ENCODE measurements around the gene NCOA3. TPM values are rescaled to one million over a fixed set of nuclear protein-coding genes. Genes with fewer than 3 reads are reported as not detected.

The NCOA3 gene
- total RNA-seq, 1 experiment from 2014 or later = 96.7 TPM

GRCh38 chr20:47642624-47643023 lies 140.9 kb downstream of the NCOA3 start:
- Mint-ChIP-seq H3K4me3 (ENCODE audit: unreplicated experiment) (no peak overlapping the region), H3K27ac (ENCODE audit: unreplicated experiment) (peak overlapping the region; percentile 5), H3K4me1 (ENCODE audit: low read depth, unreplicated experiment) (peaks cover 9% of the 10 kb centered on the region), H3K27me3 (ENCODE audit: insufficient read depth, unreplicated experiment) (no peaks in the 10 kb centered on the region), H3K9me3 (ENCODE audit: unreplicated experiment) (no peaks in the 10 kb centered on the region), H3K36me3 (ENCODE audit: insufficient read depth, unreplicated experiment) (peaks cover 92% of the 10 kb centered on the region)
- H3K4me1 ChIP-seq = no peaks in the 10 kb centered on the region
- H3K4me3 ChIP-seq (ENCODE audit: low read depth, low read length) = no peak overlapping the region
- H3K27me3 ChIP-seq (replicated peaks; ENCODE audit: control insufficient read depth, insufficient read depth, low read length) = no peaks in the 10 kb centered on the region
- H3K36me3 ChIP-seq (ENCODE audit: control insufficient read depth, insufficient read depth, low read length) = peaks cover 8% of the 10 kb centered on the region; the same call in 1 of the 2 replicates
- intact Hi-C loops (cut with micrococcal nuclease; ENCODE audit: unreplicated experiment) = no loop called here
- DNase-seq = no peak
- H3K9me3 ChIP-seq = no peaks in the 10 kb centered on the region
- BruUV-seq (replicated peaks) = no TSS peak
- CTCF ChIA-PET = interaction anchor here (0.6 to 0.7 kb wide), 3 partner anchors 30 to 978 kb away, joined by 3 to 4 read pairs (median 4); no protein-coding TSS in a partner anchor
- POLR2A ChIA-PET = no interaction called here
- TF ChIP-seq, protein P1, sequence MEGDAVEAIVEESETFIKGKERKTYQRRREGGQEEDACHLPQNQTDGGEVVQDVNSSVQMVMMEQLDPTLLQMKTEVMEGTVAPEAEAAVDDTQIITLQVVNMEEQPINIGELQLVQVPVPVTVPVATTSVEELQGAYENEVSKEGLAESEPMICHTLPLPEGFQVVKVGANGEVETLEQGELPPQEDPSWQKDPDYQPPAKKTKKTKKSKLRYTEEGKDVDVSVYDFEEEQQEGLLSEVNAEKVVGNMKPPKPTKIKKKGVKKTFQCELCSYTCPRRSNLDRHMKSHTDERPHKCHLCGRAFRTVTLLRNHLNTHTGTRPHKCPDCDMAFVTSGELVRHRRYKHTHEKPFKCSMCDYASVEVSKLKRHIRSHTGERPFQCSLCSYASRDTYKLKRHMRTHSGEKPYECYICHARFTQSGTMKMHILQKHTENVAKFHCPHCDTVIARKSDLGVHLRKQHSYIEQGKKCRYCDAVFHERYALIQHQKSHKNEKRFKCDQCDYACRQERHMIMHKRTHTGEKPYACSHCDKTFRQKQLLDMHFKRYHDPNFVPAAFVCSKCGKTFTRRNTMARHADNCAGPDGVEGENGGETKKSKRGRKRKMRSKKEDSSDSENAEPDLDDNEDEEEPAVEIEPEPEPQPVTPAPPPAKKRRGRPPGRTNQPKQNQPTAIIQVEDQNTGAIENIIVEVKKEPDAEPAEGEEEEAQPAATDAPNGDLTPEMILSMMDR (IDR thresholded peaks at IDR 0.05; ENCODE audit: insufficient read depth in 1 of 2, low read depth in 1 of 2, low read length in 1 of 2, severe bottlenecking in 1 of 2, unreplicated experiment in 1 of 2) = no peak

GRCh38 chr20:47645632-47646031 lies 143.9 kb downstream of the NCOA3 start:
- H3K9me3 Mint-ChIP-seq (ENCODE audit: unreplicated experiment) = no peaks in the 10 kb centered on the region
- peaks cover 94% of the 10 kb centered on the region for H3K36me3 Mint-ChIP-seq (ENCODE audit: insufficient read depth, unreplicated experiment)
- ChIA-PET POLR2A (no interaction called here), CTCF (no interaction called here)
- no peak overlapping the region for H3K4me3 Mint-ChIP-seq (ENCODE audit: unreplicated experiment)
- H3K4me1 Mint-ChIP-seq (ENCODE audit: low read depth, unreplicated experiment) = peaks cover 9% of the 10 kb centered on the region
- intact Hi-C loops (cut with micrococcal nuclease; ENCODE audit: unreplicated experiment) = no loop called here
- H3K27me3 ChIP-seq (replicated peaks; ENCODE audit: control insufficient read depth, insufficient read depth, low read length) = no peaks in the 10 kb centered on the region
- no peaks in the 10 kb centered on the region for H3K27me3 Mint-ChIP-seq (ENCODE audit: insufficient read depth, unreplicated experiment)
- H3K27ac Mint-ChIP-seq (ENCODE audit: unreplicated experiment) = no peak overlapping the region
- no peak for DNase-seq
- H3K4me3 ChIP-seq (ENCODE audit: low read depth, low read length) = no peak overlapping the region
- TF ChIP-seq, protein P1 (IDR thresholded peaks at IDR 0.05; ENCODE audit: insufficient read depth in 1 of 2, low read depth in 1 of 2, low read length in 1 of 2, severe bottlenecking in 1 of 2, unreplicated experiment in 1 of 2) = no peak
- H3K36me3 ChIP-seq (ENCODE audit: control insufficient read depth, insufficient read depth, low read length) = peaks cover 6% of the 10 kb centered on the region
- BruUV-seq (replicated peaks) = no TSS peak
- H3K4me1 ChIP-seq = no peaks in the 10 kb centered on the region
- H3K9me3 ChIP-seq = no peaks in the 10 kb centered on the region

GRCh38 chr20:47647994-47648393 lies 146.3 kb downstream of the NCOA3 start:
- Mint-ChIP-seq H3K4me3 (ENCODE audit: unreplicated experiment) (no peak overlapping the region), H3K27ac (ENCODE audit: unreplicated experiment) (no peak overlapping the region), H3K27me3 (ENCODE audit: insufficient read depth, unreplicated experiment) (no peaks in the 10 kb centered on the region), H3K4me1 (ENCODE audit: low read depth, unreplicated experiment) (no peaks in the 10 kb centered on the region), H3K36me3 (ENCODE audit: insufficient read depth, unreplicated experiment) (peaks cover 94% of the 10 kb centered on the region), H3K9me3 (ENCODE audit: unreplicated experiment) (no peaks in the 10 kb centered on the region)
- intact Hi-C loops (cut with micrococcal nuclease; ENCODE audit: unreplicated experiment) = no loop called here
- H3K27me3 ChIP-seq (replicated peaks; ENCODE audit: control insufficient read depth, insufficient read depth, low read length) = no peaks in the 10 kb centered on the region
- H3K36me3 ChIP-seq (ENCODE audit: control insufficient read depth, insufficient read depth, low read length) = peaks cover 15% of the 10 kb centered on the region
- no peak for DNase-seq
- ChIA-PET POLR2A (interaction anchor here (0.6 kb wide), 1 partner anchor 146 kb away, joined by 3 read pairs; the partner anchor contains the start of gene NCOA3), CTCF (no interaction called here)
- no peaks in the 10 kb centered on the region for H3K4me1 ChIP-seq
- no peak overlapping the region for H3K4me3 ChIP-seq (ENCODE audit: low read depth, low read length)
- TF ChIP-seq, protein P1 (IDR thresholded peaks at IDR 0.05; ENCODE audit: insufficient read depth in 1 of 2, low read depth in 1 of 2, low read length in 1 of 2, severe bottlenecking in 1 of 2, unreplicated experiment in 1 of 2) = no peak
- BruUV-seq (replicated peaks) = no TSS peak
- H3K9me3 ChIP-seq = no peaks in the 10 kb centered on the region
